ENCODE data around the gene HERPUD1. TPM values are rescaled to one million over a fixed set of nuclear protein-coding genes. Genes with fewer than 3 reads are reported as not detected.
A peak's percentile ranks its signal among the peaks of the same experiment; 100 is the strongest.

The HERPUD1 gene
- total and polyA plus RNA-seq, 2 of the 13 experiments (the other 11 are each of a cell fraction or from before 2014, with no cell fraction given): 96.2 to 323 TPM

GRCh38 chr16:56932721-56933619 is 1.0 kb downstream of the HERPUD1 start (continued):
- TF ChIP-seq ZBTB43 (CRISPR knock-in tag; conservative IDR thresholded peaks at IDR 0.05) (peak; percentile 79), ZBTB44 (CRISPR knock-in tag; IDR thresholded peaks at IDR 0.05) (no peak), TBP (CRISPR knock-in tag; IDR thresholded peaks at IDR 0.05) (no peak), ZNF598 (CRISPR knock-in tag; IDR thresholded peaks at IDR 0.05; ENCODE audit: borderline replicate concordance) (peak; percentile 89), ETV5 (CRISPR knock-in tag; IDR thresholded peaks at IDR 0.05; ENCODE audit: borderline replicate concordance) (peak; percentile 71), NFKBIZ (CRISPR knock-in tag; IDR thresholded peaks at IDR 0.05) (peak; percentile 91), FIP1L1 (IDR thresholded peaks at IDR 0.05; ENCODE audit: borderline replicate concordance, insufficient read depth, low read depth, low read length) (no peak), ZBTB46 (CRISPR knock-in tag; IDR thresholded peaks at IDR 0.05; ENCODE audit: borderline replicate concordance) (no peak), ZMYM4 (CRISPR knock-in tag; IDR thresholded peaks at IDR 0.05) (0 out of 2 replicates have a peak, but pooled peaks have one; percentile 33), NFIC (IDR thresholded peaks at IDR 0.05; ENCODE audit: low read length) (no peak), BRF2 (CRISPR knock-in tag; IDR thresholded peaks at IDR 0.05) (no peak), HNRNPL (IDR thresholded peaks at IDR 0.05; ENCODE audit: low read depth, low read length) (no peak), PATZ1 (CRISPR knock-in tag; IDR thresholded peaks at IDR 0.05) (0 out of 2 replicates have a peak, but pooled peaks have one; percentile 35), ZNF350 (CRISPR knock-in tag; IDR thresholded peaks at IDR 0.05; ENCODE audit: borderline replicate concordance, low read depth) (0 out of 2 replicates have a peak, but pooled peaks have one; percentile 54), ZNF317 (CRISPR knock-in tag; IDR thresholded peaks at IDR 0.05) (peak; percentile 38; the same call in 1 of the 2 replicates), PAF1 (CRISPR knock-in tag; IDR thresholded peaks at IDR 0.05) (no peak)
